Ureter (tissue), 1 donor: Measurements from ENCODE around the gene CABP7. TPM values are rescaled to one million over a fixed set of nuclear protein-coding genes. Genes with fewer than 3 reads are reported as not detected.
"Not testable (repeated sequence)": the region's sequence is repeated elsewhere in the genome, so short reads cannot be mapped to it uniquely, and the experiment has no call there.

ENCODE experiments used
- DNase-seq: peaks from one replicate; pipeline ENCODE4 v3.0.0-alpha.2; 2020; ENCODE audit warnings: low spot score
- total RNA-seq: library from RNA; stranded (reverse); gene quantifications from one replicate; pipeline ENCODE4 v1.2.4, GENCODE V29; 2023
- donor health status: DM: yes; HTN: yes; CAD: no.

CABP7 gene
- total RNA-seq, 1 donor from 2014 or later, result not detected

GRCh38 chr22:29748248-29748893, 28.6 kb downstream of the CABP7 start:
- DNase-seq, result no peak

GRCh38 chr22:29750029-29750428, 30.2 kb downstream of the CABP7 start:
- no peak for DNase-seq

GRCh38 chr22:29750559-29751538, 31.0 kb downstream of the CABP7 start:
- no peak for DNase-seq

- DNase-seq, result no peak
These were observed 31.9 kb downstream of the CABP7 start for GRCh38 chr22:29751669-29752068.

GRCh38 chr22:29753808-29754657, 34.2 kb downstream of the CABP7 start:
- no peak for DNase-seq

- DNase-seq, result not testable (repeated sequence)
These were observed 35.0 kb downstream of the CABP7 start for GRCh38 chr22:29754658-29755395.

- no peak for DNase-seq
These were observed 36.1 kb downstream of the CABP7 start for GRCh38 chr22:29755889-29756288.

GRCh38 chr22:29756341-29756740, 36.5 kb downstream of the CABP7 start:
- DNase-seq, result no peak

GRCh38 chr22:29757096-29757495, 37.3 kb downstream of the CABP7 start:
- no peak for DNase-seq

GRCh38 chr22:29758068-29758622, 38.3 kb downstream of the CABP7 start:
- DNase-seq, result no peak

- no peak for DNase-seq
These were observed 39.2 kb downstream of the CABP7 start for GRCh38 chr22:29758959-29759358.

GRCh38 chr22:29762263-29762662, 42.5 kb downstream of the CABP7 start:
- no peak for DNase-seq

- DNase-seq, result no peak
These were observed 46.3 kb downstream of the CABP7 start for GRCh38 chr22:29765905-29766631.

- DNase-seq, result peak; percentile 96
These were observed 46.9 kb downstream of the CABP7 start, which contains the start of gene ZMAT5 for GRCh38 chr22:29766632-29767170. Gene ZMAT5 (minus strand): TSS chr22:29767007. CDS start chr22:29748544, 18,463 bp downstream.

- DNase-seq, result peak; percentile 91
These were observed 47.6 kb downstream of the CABP7 start, which contains the start of gene UQCR10 for GRCh38 chr22:29767171-29768051. Gene UQCR10 (plus strand): TSS chr22:29767369. CDS start chr22:29767399, 30 bp downstream.

GRCh38 chr22:29768052-29768693, 48.4 kb downstream of the CABP7 start:
- no peak for DNase-seq

- DNase-seq, result no peak
These were observed 50.0 kb downstream of the CABP7 start for GRCh38 chr22:29769723-29770321.

- DNase-seq, result no peak
These were observed 52.4 kb downstream of the CABP7 start for GRCh38 chr22:29772170-29772641.
